Fibroblast of skin of right biceps (primary cell): ENCODE data around the gene CEACAM16.
"Not testable (repeated sequence)": the region's sequence is repeated elsewhere in the genome, so short reads cannot be mapped to it uniquely, and the experiment has no call there.

Experiments
- DNase-seq: peaks from one replicate; pipeline ENCODE4 v3.0.0-alpha.2; 2013

Gene CEACAM16

GRCh38 chr19:44677019-44677811, 21.7 kb upstream of the CEACAM16 start:
- peak; percentile 85 for DNase-seq

DNA sequence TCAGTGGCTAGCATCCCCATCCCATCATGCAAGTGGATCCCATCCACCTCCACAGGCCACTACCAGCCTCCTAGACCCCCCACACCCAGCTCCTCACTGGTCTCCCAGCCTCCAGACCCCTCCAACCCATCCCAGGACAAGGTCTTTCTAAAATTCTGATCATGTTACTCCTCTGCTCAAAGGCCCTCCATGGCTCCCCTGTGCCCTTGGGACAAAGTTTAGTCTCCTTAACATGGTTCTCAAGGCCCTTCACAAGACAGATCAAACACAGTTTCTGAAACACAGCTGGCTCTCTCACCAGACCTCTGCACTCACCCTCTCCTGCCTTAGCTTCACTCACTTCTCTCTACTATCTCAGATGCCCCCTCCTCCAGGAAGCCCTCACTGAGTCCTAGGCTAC, 18.4 kb upstream of the CEACAM16 start:
- no peak for DNase-seq

DNA sequence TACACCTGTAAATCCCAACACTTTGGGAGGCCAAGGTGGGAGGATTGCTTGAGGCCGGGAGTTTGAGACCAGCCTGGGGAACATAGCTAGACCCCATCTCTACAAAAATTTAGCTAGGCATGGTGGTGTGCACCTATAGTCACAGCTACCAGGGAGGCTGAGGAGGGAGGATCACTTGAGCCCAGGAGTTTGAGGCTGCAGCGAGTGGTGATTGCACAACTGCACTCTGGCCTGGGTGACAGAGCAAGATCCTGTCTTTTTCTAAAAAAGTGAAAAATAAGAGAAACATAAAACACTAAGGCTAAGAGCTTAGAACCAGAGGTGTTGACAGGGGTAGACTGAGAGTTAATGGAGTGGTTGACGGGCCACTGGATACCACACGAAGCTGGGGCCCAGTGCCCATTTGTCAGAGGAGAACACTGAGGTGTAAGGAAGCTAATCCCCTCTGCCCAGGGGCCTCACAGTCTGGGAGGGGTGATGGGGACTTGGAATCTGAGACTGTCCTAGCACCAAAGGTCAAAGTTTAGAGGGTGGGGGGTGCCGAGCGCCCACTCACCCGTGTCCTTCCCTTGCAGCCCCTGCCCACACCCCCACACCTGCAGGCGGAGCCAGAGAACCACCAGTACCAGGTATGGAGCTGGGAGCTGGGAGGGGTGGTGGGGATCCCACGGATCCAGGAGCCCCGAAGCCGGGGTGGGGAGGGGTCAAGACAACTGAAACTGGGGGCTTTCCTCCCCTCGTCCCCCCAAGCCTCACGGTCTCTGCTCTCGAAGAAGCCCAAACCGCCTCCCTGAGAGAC, 16.8 kb upstream of the CEACAM16 start:
- no peak for DNase-seq

DNA sequence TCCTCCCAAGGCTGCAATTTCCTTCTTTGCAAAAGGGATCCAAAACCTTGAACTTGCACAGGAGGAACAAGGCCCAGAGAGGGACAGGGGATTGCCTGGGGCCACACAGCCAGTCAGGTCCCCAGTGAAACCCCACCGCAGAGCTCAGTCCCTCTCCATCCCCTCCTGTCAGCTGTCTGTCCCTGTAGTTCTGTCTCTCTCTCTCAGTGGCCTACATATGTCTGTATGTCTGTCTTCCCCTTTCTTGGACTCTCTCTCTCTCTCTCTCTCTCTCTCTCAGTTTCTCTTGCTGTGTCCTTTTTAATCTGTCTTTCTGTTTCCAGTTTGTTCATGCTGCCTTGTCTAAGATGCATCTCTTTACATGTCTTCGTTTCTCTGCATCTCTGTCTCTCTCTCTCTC, 16.1 kb upstream of the CEACAM16 start:
- no peak for DNase-seq

GRCh38 chr19:44683434-44684210, 15.3 kb upstream of the CEACAM16 start:
- DNase-seq: no peak

DNA sequence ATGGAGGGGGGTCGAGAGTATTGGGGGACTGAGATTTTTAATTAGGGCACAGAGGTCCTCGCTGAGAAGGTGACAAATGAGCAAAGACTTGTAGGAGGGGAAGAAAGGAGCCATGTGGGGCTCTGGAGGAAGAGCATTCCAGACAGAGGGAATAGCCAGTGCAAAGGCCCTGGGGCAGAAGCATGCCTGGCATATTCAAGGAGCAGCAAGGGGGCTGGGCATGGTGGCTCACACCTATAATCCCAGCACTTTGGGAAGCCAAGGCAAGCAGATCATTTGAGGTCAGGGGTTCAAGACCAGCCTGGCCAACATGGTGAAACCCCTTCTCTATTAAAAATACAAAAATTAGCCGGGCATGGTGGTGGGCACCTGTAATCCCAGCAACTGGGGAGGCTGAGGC, 14.6 kb upstream of the CEACAM16 start:
- DNase-seq: not testable (repeated sequence)

GRCh38 chr19:44684892-44685863, 13.8 kb upstream of the CEACAM16 start:
- DNase-seq: peak; percentile 96

DNA sequence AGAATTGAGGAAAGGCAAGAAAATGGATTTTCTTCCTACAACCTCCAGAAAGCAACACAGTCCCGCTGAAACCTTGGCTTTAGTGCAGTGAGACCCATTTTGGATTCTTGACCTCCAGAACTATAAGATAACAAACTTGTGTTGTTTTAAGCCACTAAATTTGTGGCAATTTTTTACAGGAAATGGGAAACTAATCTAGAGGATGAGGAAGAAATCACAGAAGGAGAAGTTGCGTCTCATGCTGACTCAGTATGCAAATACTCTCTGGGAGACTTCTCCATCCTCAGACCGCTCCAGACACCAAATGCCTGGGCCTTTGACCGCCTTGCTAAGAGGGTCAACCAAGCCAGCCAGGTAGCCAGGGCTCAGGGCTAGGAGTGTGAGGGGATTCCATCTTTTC, 13.1 kb upstream of the CEACAM16 start:
- DNase-seq: peak; percentile 48

GRCh38 chr19:44686896-44687295, 12.1 kb upstream of the CEACAM16 start:
- no peak for DNase-seq

GRCh38 chr19:44687888-44688287, 11.1 kb upstream of the CEACAM16 start:
- no peak for DNase-seq

DNA sequence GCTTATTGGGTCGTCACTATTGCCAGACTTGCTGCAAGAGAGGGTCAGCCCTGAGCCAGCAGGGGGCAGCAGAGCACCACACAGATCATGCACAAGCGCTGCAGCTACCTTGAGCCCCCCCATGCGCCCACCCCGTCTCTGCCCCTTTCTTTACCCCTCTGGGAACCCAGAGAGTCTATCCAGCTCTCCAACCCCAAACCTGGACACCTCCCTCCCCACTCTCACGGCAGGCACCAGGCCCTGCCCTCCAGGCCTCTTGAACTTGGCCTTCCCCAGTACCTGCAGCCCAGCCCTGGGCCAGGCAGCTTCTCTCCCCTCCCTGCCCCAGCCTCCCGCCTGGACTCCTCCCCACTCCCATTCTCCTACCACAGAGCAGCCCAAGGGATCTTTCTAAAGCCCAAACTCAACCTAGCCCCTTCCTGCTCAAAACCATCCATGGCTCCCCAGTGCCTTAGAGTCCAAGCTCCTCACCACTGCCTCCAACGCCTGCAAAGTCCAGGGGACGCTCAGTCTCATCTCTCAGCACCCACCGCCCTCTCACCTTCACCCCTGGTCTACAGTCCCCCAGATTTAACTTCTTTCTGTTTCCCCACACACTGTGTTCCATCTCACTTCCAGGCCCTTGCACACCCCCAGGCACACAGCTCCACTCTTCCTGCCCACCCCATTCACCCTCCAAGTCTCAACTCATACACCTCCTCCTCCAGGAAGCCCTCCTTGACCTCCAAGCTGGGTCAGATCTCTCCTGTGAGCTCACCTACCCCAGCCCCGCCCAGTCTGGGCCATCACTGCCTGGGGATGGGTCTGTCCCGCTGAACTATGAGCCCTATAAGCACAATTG, 9.4 kb upstream of the CEACAM16 start:
- DNase-seq: peak; percentile 58

- DNase-seq: no peak
These were observed 8.9 kb upstream of the CEACAM16 start for GRCh38 chr19:44690131-44690440.

DNA sequence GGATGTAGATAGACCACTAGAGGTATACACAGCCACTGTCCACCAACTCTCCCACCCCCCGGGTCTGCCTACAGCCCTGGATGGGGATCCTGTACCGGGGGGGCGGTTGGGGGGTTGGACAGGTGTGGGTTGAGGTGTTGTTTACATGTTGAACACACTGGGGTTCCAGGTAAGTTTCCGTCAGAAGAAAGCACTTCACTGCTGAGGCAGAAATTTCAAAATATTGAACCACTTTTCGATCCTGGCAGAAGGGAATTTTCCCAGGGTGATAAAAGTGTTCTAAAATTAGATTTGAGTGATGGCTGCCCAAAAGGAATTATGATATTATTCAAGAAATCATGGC, 6.6 kb upstream of the CEACAM16 start:
- DNase-seq: no peak

DNA sequence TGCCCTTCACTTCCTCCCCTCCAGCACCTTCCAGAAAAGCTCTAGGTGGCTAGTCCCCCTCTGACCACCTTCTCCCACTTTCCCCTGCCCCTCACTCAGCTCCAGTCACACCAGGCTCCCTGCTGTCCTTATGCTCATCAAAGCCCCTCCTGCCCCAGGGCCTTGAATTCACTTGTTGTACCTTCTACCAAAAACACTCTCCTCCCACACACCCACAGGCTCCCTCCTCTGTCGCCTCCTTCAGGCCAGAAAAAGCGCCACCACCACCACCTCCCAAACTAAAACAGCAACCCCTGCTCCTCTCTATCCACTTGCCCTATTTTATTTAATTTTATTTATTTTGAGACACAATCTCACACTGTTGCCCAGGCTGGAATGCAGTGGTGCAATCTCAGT, 4.8 kb upstream of the CEACAM16 start:
- DNase-seq: no peak

- DNase-seq: no peak
These were observed 1.8 kb upstream of the CEACAM16 start for GRCh38 chr19:44696939-44697669.

- no peak for DNase-seq
These were observed 1.3 kb upstream of the CEACAM16 start for GRCh38 chr19:44697670-44698034.

- no peak for DNase-seq
These were observed 1.6 kb downstream of the CEACAM16 start for GRCh38 chr19:44700547-44700946.

DNA sequence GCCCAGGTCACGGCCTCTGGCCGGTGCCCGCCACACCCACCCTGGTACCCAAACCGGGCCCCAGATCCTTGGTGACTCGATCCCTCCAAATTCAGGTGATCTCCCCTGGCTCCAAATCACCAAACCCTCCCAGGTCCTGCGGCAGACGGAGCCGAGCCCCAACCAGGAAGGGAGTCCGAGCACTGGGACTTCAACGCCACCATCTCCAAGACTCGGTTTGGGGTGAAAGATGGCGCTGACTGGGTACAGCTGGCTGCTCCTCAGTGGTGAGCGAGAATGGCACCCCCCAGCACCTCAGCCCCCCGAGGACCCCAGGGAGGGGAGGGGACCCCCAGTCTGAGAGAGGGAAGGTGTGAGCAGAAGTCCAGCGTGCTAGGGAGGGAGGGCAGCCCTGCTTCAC, 2.3 kb downstream of the CEACAM16 start:
- no peak for DNase-seq

DNA sequence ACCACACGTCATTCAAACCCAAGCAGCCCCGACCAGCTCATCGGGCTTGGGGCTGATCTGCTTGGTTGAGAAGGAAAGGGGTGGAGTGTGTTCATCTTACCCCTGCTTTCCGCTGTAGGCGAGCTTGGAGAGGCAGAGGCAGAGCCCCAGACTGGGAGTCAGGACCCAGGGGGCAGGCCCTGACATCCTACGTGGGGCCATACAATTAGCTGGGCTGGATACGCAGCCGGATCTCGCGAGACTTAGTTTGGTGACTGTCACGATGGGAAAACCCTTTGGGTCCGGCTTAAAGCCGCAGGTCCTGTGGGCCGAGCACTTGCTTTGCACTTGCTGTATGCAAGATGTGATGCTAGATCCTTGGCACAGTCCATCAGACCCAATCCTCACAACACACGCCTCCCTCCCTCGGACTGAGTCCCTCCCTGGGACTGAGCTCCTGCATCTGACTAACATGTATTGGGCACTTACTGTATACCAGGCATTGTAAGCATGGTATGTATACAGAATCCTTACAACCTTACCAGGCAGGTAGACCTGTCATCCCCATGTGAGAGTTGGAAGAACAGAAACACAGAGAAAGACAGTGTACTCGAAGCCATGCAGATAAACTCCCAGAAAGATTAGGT, 3.7 kb downstream of the CEACAM16 start:
- no peak for DNase-seq

DNA sequence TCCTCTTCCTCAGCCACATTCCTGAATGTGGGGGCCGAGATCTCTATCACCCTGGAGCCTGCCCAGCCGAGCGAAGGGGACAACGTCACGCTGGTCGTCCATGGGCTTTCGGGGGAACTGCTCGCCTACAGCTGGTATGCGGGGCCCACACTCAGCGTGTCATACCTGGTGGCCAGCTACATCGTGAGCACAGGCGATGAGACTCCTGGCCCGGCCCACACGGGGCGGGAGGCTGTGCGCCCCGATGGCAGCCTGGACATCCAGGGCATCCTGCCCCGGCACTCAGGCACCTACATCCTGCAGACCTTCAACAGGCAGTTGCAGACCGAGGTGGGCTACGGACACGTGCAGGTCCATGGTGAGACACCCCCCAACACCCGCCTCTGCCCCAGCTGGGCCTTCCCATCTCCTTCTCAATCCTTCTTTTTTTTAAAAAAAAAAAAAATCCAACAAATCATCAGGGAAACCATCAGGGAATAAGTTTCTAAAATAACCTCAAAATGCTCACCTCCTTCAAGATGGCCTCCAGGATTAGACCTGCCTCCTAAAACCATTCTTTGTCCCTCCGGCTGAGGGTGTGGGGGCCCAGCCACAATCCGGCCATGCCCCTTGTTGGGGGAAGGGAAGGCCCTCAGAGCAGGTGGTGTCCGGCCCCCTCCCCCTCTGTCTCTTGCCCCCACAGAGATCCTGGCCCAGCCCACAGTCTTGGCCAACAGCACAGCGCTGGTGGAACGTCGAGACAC, 4.6 kb downstream of the CEACAM16 start:
- no peak for DNase-seq
